Right ventricle myocardium inferior (tissue), 1 donor: ENCODE results near the gene GRID2. TPM values are rescaled to one million over a fixed set of nuclear protein-coding genes. Genes with fewer than 3 reads are reported as not detected.

Source experiments
- ATAC-seq: fragments of 200-7000 bp; cut with Tn5 transposase; one replicate; pipeline ENCODE4 v1.9.1; 2020; ENCODE audit warnings: mild to moderate bottlenecking, moderate library complexity
- DNase-seq: peaks from one replicate; pipeline ENCODE4 v3.0.0; 2021; ENCODE audit errors: missing footprints
- intact Hi-C: fragments of 100-400 bp; cut with DNase I; formaldehyde crosslinking; loops from one replicate; pipeline ENCODE4 v1.11.0; 2022
- total RNA-seq: library from RNA; stranded (reverse); fragmentation: NEBNext Ultra II Directional; extraction: Animal tissue kit (Norgen Biotek cat#: 25700); gene quantifications from one replicate; pipeline ENCODE4 v1.2.1, GENCODE V29; 2021
- donor health status: DM: no; HTN: yes; CAD: no; lungs with severe emphysema.

Gene GRID2
- total RNA-seq, 1 donor from 2014 or later = 0.05 TPM

DNA sequence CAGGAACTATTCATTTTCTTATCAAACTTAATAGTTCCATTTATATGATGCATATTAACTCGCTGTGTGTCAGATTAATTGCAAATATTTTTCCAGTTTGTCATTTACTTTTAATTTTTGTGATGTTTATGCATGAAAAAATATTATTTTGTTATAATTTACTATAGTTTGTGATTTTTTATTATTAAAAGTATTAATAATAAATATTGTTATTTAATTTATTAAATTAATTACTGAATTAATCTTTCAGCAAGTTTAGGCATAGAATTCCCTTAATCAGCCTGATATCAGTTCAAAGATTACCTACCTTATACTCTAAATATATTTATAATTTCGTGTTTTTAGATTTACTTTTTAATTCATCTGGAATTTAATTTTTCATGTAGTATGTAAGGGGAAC is 1509.3 kb downstream of the GRID2 start:
- ATAC-seq (no peak), DNase-seq (no peak)
- intact Hi-C loops = no loop called here

DNA sequence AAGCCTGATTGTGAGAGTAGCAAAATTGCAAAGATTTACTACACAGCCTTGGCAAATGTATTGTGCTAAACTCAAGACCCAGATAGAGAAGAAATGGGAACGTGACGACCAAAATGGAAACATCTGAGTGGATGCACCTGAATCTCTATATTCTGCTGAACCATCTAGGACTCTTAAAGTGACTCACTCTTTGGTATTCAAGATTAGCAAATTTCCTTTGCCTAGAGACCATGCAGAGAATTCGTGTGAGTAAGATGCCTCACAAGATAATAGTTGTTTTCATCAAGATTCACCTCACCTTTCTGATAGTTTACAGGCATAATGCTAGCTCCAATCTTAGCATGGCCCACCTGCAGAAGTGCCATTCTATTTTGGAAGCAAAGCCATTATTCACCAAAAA is 1510.4 kb downstream of the GRID2 start:
- intact Hi-C loops = no loop called here
- ATAC-seq (no peak), DNase-seq (no peak)

DNA sequence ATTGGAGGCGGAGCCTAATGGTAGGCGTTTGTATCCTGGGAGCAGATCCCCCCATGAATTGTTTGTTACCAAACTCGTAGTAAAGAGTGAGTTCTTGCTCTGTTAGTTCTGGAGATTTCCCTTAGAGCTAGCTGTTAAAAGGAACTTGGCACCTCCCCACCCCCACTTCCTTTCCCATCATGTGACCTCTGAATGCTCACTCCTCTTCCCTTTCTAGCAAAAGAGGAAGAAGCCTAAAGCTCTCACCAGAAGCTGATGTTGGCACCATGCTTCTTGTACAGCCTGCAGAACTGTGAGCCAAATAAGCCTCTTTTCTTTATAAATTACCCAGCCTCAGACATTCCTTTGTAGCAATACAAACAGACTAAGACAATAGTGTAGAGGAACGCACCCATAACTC is 1511.0 kb downstream of the GRID2 start:
- ATAC-seq (no peak), DNase-seq (no peak)
- intact Hi-C loops = no loop called here
